Sigmoid colon (tissue), 7 donors: Measurements from ENCODE around the gene RAB36. TPM values are rescaled to one million over a fixed set of nuclear protein-coding genes. Genes with fewer than 3 reads are reported as not detected.
A peak's percentile ranks its signal among the peaks of the same experiment; 100 is the strongest.

Experiments used
- DNase-seq: peaks from one replicate; pipeline ENCODE4 v3.0.0-alpha.2; 2019
- H3K27ac ChIP-seq, 4 donors: fragments of 200-600 bp; sonication (generic); one replicate each; pipeline ENCODE4 v1.5.1; 2016 to 2019; ENCODE audit warnings: mild to moderate bottlenecking in 1 of 4
- H3K27me3 ChIP-seq, 3 donors: fragments of 200-600 bp; sonication (generic); one replicate each; pipeline ENCODE4 v1.5.1; 2019; ENCODE audit warnings: mild to moderate bottlenecking in 1 of 3
- H3K36me3 ChIP-seq, 4 donors: fragments of 200-600 bp; sonication (generic); one replicate each; pipeline ENCODE4 v1.5.1; 2016 to 2019
- H3K4me1 ChIP-seq, 4 donors: fragments of 200-600 bp; sonication (generic); one replicate each; pipeline ENCODE4 v1.5.1; 2017 to 2019
- H3K4me3 ChIP-seq, 4 donors: fragments of 200-600 bp; sonication (generic); one replicate each; pipeline ENCODE4 v1.5.1; 2017 to 2019; ENCODE audit warnings: mild to moderate bottlenecking in 2 of 4, moderate library complexity in 1 of 4
- H3K9me3 ChIP-seq, 4 donors: fragments of 200-600 bp in 3 of 4; sonication (generic) in 3 of 4; one replicate each; pipeline versions ENCODE4 v1.5.1 to v1.6.1; 2013 to 2019
- EP300 ChIP-seq, 4 donors: sonication (generic); formaldehyde crosslinking; IDR thresholded peaks; one replicate each; pipeline ENCODE4 v1.6.1; 2017; ENCODE audit warnings: antibody characterized with exemption in 4 of 4
- POLR2A ChIP-seq, 2 donors: fragments of 450-650 bp; IDR thresholded peaks; one replicate each; pipeline ENCODE4 v1.6.1; 2016; ENCODE audit warnings: antibody characterized with exemption in 2 of 2, mild to moderate bottlenecking in 2 of 2, moderate library complexity in 2 of 2
- POLR2AphosphoS5 ChIP-seq, 4 donors: sonication (generic); formaldehyde crosslinking; IDR thresholded peaks; one replicate each; pipeline ENCODE4 v1.6.1; 2017; ENCODE audit warnings: antibody characterized with exemption in 4 of 4
- WGBS, 2 donors: extraction: QIAGEN DNeasy Blood & Tissue Kit; methylation state at CpG; one replicate each; pipeline ENCODE4 v1.1.7; 2013; 5-methylcytosine and 5-hydroxymethylcytosine counted together
- intact Hi-C: fragments of 100-400 bp; cut with DNase I; formaldehyde crosslinking; loops from one replicate; pipeline ENCODE4 v1.15.1; 2023
- polyA plus RNA-seq, 3 donors: library from polyadenylated mRNA; stranded (reverse); fragments of 200-250 nt; gene quantifications; one replicate each; pipeline ENCODE4 v1.2.3, GENCODE V29; 2013
- total RNA-seq, 4 donors: library from RNA; depleted of rRNA; stranded (reverse); fragments of >200 nt; gene quantifications; one replicate each; pipeline ENCODE4 v1.1.0, GENCODE V29; 2016
- TF ChIP-seq, protein P1 (sequence below), 4 experiments: fragments of 450-650 bp in 3 of 4; fragments of 200-600 bp in 1 of 4; IDR thresholded peaks; one replicate each; pipeline ENCODE4 v1.5.1; 2016 to 2019; ENCODE audit warnings: antibody characterized with exemption in 4 of 4, mild to moderate bottlenecking in 3 of 4, moderate library complexity in 2 of 4
- donor health status: healthy with polysubstance abuse.
- donor health status: Bipolar disorder and iron deficiency.
- donor health status: healthy.

RAB36 gene
- total and polyA plus RNA-seq, 7 donors, result 0.23 to 5.3 (median 2.1) TPM

DNA sequence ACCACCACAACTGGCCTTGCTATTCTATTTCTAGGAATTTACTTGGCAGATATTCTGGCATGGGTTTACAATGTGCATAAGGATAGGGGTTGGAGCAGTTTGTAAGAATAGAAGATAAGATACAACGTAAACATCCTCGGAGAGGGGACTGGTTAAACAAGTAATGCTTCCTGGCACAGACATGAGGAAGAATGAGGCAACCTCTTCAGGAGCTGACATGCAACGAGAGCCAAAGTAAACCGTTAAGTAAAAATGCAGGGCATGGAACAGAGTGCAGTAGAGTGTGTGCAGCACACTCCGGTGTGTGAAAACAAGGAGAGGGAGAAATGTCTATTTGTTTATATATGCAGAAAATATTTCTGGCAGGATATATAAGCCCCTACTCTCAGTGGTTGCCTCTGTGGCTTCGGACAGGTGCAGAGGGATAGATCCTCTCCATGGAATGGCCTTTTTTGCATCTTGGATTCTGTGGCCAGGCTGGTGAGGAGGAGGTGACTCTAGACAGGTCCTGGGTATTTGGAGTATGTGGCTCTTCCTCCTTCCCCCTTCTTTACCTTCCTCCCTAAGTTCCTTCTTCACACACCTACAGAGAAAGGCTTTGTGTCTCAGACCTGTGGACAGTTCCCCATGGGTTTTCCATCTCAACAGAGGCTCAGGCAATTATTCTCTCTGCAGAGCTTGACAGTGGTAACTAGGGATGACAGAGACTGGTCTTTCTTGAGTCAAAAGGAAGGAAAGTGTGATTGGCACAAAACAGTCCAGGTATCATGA, 2.5 kb downstream of the RAB36 start:
- WGBS, 2 donors, result 10 to 48% methylated on average over 6 of the region's 6 CpGs
- H3K9me3 ChIP-seq, result no peaks in the 10 kb centered on the region
- TF ChIP-seq, protein P1, sequence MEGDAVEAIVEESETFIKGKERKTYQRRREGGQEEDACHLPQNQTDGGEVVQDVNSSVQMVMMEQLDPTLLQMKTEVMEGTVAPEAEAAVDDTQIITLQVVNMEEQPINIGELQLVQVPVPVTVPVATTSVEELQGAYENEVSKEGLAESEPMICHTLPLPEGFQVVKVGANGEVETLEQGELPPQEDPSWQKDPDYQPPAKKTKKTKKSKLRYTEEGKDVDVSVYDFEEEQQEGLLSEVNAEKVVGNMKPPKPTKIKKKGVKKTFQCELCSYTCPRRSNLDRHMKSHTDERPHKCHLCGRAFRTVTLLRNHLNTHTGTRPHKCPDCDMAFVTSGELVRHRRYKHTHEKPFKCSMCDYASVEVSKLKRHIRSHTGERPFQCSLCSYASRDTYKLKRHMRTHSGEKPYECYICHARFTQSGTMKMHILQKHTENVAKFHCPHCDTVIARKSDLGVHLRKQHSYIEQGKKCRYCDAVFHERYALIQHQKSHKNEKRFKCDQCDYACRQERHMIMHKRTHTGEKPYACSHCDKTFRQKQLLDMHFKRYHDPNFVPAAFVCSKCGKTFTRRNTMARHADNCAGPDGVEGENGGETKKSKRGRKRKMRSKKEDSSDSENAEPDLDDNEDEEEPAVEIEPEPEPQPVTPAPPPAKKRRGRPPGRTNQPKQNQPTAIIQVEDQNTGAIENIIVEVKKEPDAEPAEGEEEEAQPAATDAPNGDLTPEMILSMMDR (IDR thresholded peaks at IDR 0.05), result no peak
- TF ChIP-seq EP300 (IDR thresholded peaks at IDR 0.05), result no peak
- TF ChIP-seq POLR2A (IDR thresholded peaks at IDR 0.05), result no peak
- no peak for TF ChIP-seq POLR2AphosphoS5 (IDR thresholded peaks at IDR 0.05)
- no peak overlapping the region for H3K4me3 ChIP-seq
- peak overlapping the region in 3 of 4 donors; percentile 6 to 83 (median 52) for H3K27ac ChIP-seq
- no peak for DNase-seq
- intact Hi-C loops, result no loop called here
- peaks cover 0 to 40% (median 20%) of the 10 kb centered on the region in 4 donors for H3K4me1 ChIP-seq
- peaks cover 0 to 22% (median under 1%) of the 10 kb centered on the region in 4 donors for H3K36me3 ChIP-seq
- H3K27me3 ChIP-seq, result no peaks in the 10 kb centered on the region

- 90 to 92% methylated on average over 15 of the region's 15 CpGs for WGBS, 2 donors
- TF ChIP-seq, protein P1 (IDR thresholded peaks at IDR 0.05), result no peak
- TF ChIP-seq EP300 (IDR thresholded peaks at IDR 0.05) (no peak), POLR2AphosphoS5 (IDR thresholded peaks at IDR 0.05) (no peak)
- Histone ChIP-seq H3K36me3 (peaks cover 0 to 30% (median 3%) of the 10 kb centered on the region in 4 donors), H3K4me3 (no peak overlapping the region), H3K27ac (no peak overlapping the region), H3K27me3 (no peaks in the 10 kb centered on the region), H3K9me3 (no peaks in the 10 kb centered on the region), H3K4me1 (peaks cover 0 to 34% (median 16%) of the 10 kb centered on the region in 4 donors)
- intact Hi-C loops, result no loop called here
- DNase-seq, result no peak
Measured at GRCh38 chr22:23149743-23150238, 4.5 kb downstream of the RAB36 start.

DNA sequence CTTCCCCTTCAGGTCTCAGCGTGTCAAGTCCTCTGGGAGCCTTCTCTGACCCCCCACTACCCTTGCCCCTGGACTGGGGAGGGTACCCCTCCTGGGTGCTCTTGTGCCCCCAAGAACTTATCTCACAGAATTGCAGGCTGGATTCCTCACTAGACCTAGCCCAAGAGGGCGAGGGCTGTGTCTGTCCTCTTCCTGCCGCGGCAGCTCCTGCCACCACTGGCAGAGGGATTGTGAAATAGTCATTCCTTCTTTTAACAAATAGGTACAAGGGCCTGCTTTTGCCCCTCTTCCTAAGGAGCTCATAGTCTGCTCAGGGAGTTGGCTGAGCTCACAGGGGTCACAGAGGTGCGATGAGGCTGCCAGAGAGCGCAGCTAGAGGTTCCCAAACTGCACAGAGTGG, 5.5 kb downstream of the RAB36 start:
- Histone ChIP-seq H3K4me3 (no peak overlapping the region), H3K27me3 (no peaks in the 10 kb centered on the region), H3K9me3 (no peaks in the 10 kb centered on the region), H3K36me3 (peaks cover 0 to 36% (median 3%) of the 10 kb centered on the region in 4 donors), H3K4me1 (peaks cover 0 to 24% (median 8%) of the 10 kb centered on the region in 4 donors), H3K27ac (no peak overlapping the region)
- DNase-seq, result no peak
- 90% methylated on average over 6 of the region's 6 CpGs for WGBS, 2 donors
- intact Hi-C loops, result no loop called here
- TF ChIP-seq POLR2AphosphoS5 (IDR thresholded peaks at IDR 0.05) (no peak), POLR2A (IDR thresholded peaks at IDR 0.05) (no peak), EP300 (IDR thresholded peaks at IDR 0.05) (no peak)
- TF ChIP-seq, protein P1 (IDR thresholded peaks at IDR 0.05), result no peak

DNA sequence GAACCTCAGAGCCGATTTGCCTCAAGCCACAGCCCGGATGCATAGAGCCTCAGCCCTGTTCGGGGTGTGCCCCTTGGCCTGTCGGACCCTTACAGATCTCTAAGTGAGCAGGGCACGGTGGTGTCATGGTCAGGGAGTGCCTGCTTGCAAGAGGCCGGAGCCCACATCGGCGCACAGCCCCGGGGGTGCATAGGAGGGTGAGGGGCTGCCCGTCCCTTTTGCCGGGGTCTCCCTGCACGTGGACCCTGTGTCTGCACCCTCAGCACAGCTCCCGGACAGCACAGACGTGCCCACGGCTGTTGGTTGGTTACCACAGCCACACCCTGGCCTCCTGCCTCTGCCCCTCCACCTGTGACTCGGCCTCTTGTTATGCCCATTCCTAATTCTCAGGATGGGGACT, 6.5 kb downstream of the RAB36 start:
- H3K4me1 ChIP-seq, result peaks cover 0 to 15% (median 4%) of the 10 kb centered on the region in 4 donors
- intact Hi-C loops, result no loop called here
- WGBS, 2 donors, result 91% methylated on average over 16 of the region's 16 CpGs
- no peaks in the 10 kb centered on the region for H3K27me3 ChIP-seq
- no peak for DNase-seq
- TF ChIP-seq, protein P1 (IDR thresholded peaks at IDR 0.05), result no peak
- no peak for TF ChIP-seq POLR2A (IDR thresholded peaks at IDR 0.05)
- TF ChIP-seq POLR2AphosphoS5 (IDR thresholded peaks at IDR 0.05), result no peak
- no peak for TF ChIP-seq EP300 (IDR thresholded peaks at IDR 0.05)
- H3K27ac ChIP-seq, result no peak overlapping the region
- no peaks in the 10 kb centered on the region for H3K9me3 ChIP-seq
- H3K36me3 ChIP-seq, result peaks cover 0 to 41% (median 3%) of the 10 kb centered on the region in 4 donors
- H3K4me3 ChIP-seq, result no peak overlapping the region
